Measurements from ENCODE around the gene TUBA1B.

TUBA1B gene

GRCh38 chr12:49094160-49094974, 36.8 kb downstream of the TUBA1B start, which contains the start of gene DHH:
Gene DHH, minus strand, starts transcription at chr12:49094801. Its CDS starts 289 bp downstream, at chr12:49094512.
- no peak for FAIRE-seq
- TF ChIP-seq TAF1 (IDR thresholded peaks at IDR 0.05; ENCODE audit: low read depth, low read length), result no peak
- no peak for TF ChIP-seq SPI1 (IDR thresholded peaks at IDR 0.05; ENCODE audit: low read depth, low read length)
- TF ChIP-seq POLR2AphosphoS5 (IDR thresholded peaks at IDR 0.05; ENCODE audit: low read depth, low read length), result no peak
- TF ChIP-seq PAX5 (IDR thresholded peaks at IDR 0.05; ENCODE audit: insufficient read depth, low read length, severe bottlenecking), result no peak
- no peak; the same call in 1 of the 2 replicates for TF ChIP-seq POLR2A (IDR thresholded peaks at IDR 0.05; ENCODE audit: low read depth, low read length)
- TF ChIP-seq POU2F2 (IDR thresholded peaks at IDR 0.05; ENCODE audit: low read depth, low read length), result no peak

GRCh38 chr12:49093792-49094159, 37.4 kb downstream of the TUBA1B start:
- no peak for TF ChIP-seq POU2F2 (IDR thresholded peaks at IDR 0.05; ENCODE audit: low read depth, low read length)
- TF ChIP-seq POLR2A (IDR thresholded peaks at IDR 0.05; ENCODE audit: low read depth, low read length), result no peak
- TF ChIP-seq SPI1 (IDR thresholded peaks at IDR 0.05; ENCODE audit: low read depth, low read length), result no peak
- no peak for TF ChIP-seq PAX5 (IDR thresholded peaks at IDR 0.05; ENCODE audit: insufficient read depth, low read length, severe bottlenecking)
- no peak for TF ChIP-seq TAF1 (IDR thresholded peaks at IDR 0.05; ENCODE audit: low read depth, low read length)
- no peak for TF ChIP-seq POLR2AphosphoS5 (IDR thresholded peaks at IDR 0.05; ENCODE audit: low read depth, low read length)
- DNase-seq (ENCODE audit: insufficient read length, low spot score), result no peak
- FAIRE-seq, result no peak

More at GRCh38 chr12:49094160-49094974, 36.8 kb downstream of the TUBA1B start, which contains the start of gene DHH:
- no peak for DNase-seq (ENCODE audit: insufficient read length, low spot score)

GRCh38 chr12:49092816-49093406, 38.3 kb downstream of the TUBA1B start:
- TF ChIP-seq POLR2AphosphoS5 (IDR thresholded peaks at IDR 0.05; ENCODE audit: low read depth, low read length), result no peak
- no peak for TF ChIP-seq TAF1 (IDR thresholded peaks at IDR 0.05; ENCODE audit: low read depth, low read length)
- TF ChIP-seq POU2F2 (IDR thresholded peaks at IDR 0.05; ENCODE audit: low read depth, low read length), result no peak
- no peak for TF ChIP-seq PAX5 (IDR thresholded peaks at IDR 0.05; ENCODE audit: insufficient read depth, low read length, severe bottlenecking)
- no peak for TF ChIP-seq SPI1 (IDR thresholded peaks at IDR 0.05; ENCODE audit: low read depth, low read length)
- no peak for TF ChIP-seq POLR2A (IDR thresholded peaks at IDR 0.05; ENCODE audit: low read depth, low read length)
- FAIRE-seq (no peak), DNase-seq (ENCODE audit: insufficient read length, low spot score) (no peak)

GRCh38 chr12:49092086-49092815, 38.9 kb downstream of the TUBA1B start:
- DNase-seq (ENCODE audit: insufficient read length, low spot score), result no peak
- FAIRE-seq, result no peak
- TF ChIP-seq POLR2AphosphoS5 (IDR thresholded peaks at IDR 0.05; ENCODE audit: low read depth, low read length) (no peak), POU2F2 (IDR thresholded peaks at IDR 0.05; ENCODE audit: low read depth, low read length) (no peak), PAX5 (IDR thresholded peaks at IDR 0.05; ENCODE audit: insufficient read depth, low read length, severe bottlenecking) (no peak), TAF1 (IDR thresholded peaks at IDR 0.05; ENCODE audit: low read depth, low read length) (no peak)

- FAIRE-seq (no peak), DNase-seq (ENCODE audit: insufficient read length, low spot score) (no peak)
- TF ChIP-seq POU2F2 (IDR thresholded peaks at IDR 0.05; ENCODE audit: low read depth, low read length) (no peak), SPI1 (IDR thresholded peaks at IDR 0.05; ENCODE audit: low read depth, low read length) (no peak), PAX5 (IDR thresholded peaks at IDR 0.05; ENCODE audit: insufficient read depth, low read length, severe bottlenecking) (no peak), POLR2A (IDR thresholded peaks at IDR 0.05; ENCODE audit: low read depth, low read length) (no peak), POLR2AphosphoS5 (IDR thresholded peaks at IDR 0.05; ENCODE audit: low read depth, low read length) (no peak), TAF1 (IDR thresholded peaks at IDR 0.05; ENCODE audit: low read depth, low read length) (no peak)
Observed at GRCh38 chr12:49091836-49092085, 39.4 kb downstream of the TUBA1B start.

GRCh38 chr12:49091056-49091835, 39.9 kb downstream of the TUBA1B start:
- TF ChIP-seq POLR2AphosphoS5 (IDR thresholded peaks at IDR 0.05; ENCODE audit: low read depth, low read length), result no peak
- no peak for TF ChIP-seq POU2F2 (IDR thresholded peaks at IDR 0.05; ENCODE audit: low read depth, low read length)
- no peak for TF ChIP-seq SPI1 (IDR thresholded peaks at IDR 0.05; ENCODE audit: low read depth, low read length)
- no peak for TF ChIP-seq POLR2A (IDR thresholded peaks at IDR 0.05; ENCODE audit: low read depth, low read length)
- TF ChIP-seq TAF1 (IDR thresholded peaks at IDR 0.05; ENCODE audit: low read depth, low read length), result no peak
- no peak for TF ChIP-seq PAX5 (IDR thresholded peaks at IDR 0.05; ENCODE audit: insufficient read depth, low read length, severe bottlenecking)
- FAIRE-seq, result no peak

GRCh38 chr12:49089821-49090773, 41.1 kb downstream of the TUBA1B start:
- no peak for TF ChIP-seq SPI1 (IDR thresholded peaks at IDR 0.05; ENCODE audit: low read depth, low read length)
- TF ChIP-seq POLR2AphosphoS5 (IDR thresholded peaks at IDR 0.05; ENCODE audit: low read depth, low read length), result no peak
- no peak for TF ChIP-seq PAX5 (IDR thresholded peaks at IDR 0.05; ENCODE audit: insufficient read depth, low read length, severe bottlenecking)
- no peak for TF ChIP-seq TAF1 (IDR thresholded peaks at IDR 0.05; ENCODE audit: low read depth, low read length)
- no peak for TF ChIP-seq POU2F2 (IDR thresholded peaks at IDR 0.05; ENCODE audit: low read depth, low read length)
- TF ChIP-seq POLR2A (IDR thresholded peaks at IDR 0.05; ENCODE audit: low read depth, low read length), result no peak
- FAIRE-seq (no peak), DNase-seq (ENCODE audit: insufficient read length, low spot score) (no peak)

More at GRCh38 chr12:49091056-49091835, 39.9 kb downstream of the TUBA1B start:
- no peak for DNase-seq (ENCODE audit: insufficient read length, low spot score)

GRCh38 chr12:49088932-49089330, 42.3 kb downstream of the TUBA1B start:
- FAIRE-seq, result no peak
- DNase-seq (ENCODE audit: insufficient read length, low spot score), result no peak
- no peak for TF ChIP-seq TAF1 (IDR thresholded peaks at IDR 0.05; ENCODE audit: low read depth, low read length)
- no peak for TF ChIP-seq SPI1 (IDR thresholded peaks at IDR 0.05; ENCODE audit: low read depth, low read length)
- TF ChIP-seq POLR2A (IDR thresholded peaks at IDR 0.05; ENCODE audit: low read depth, low read length), result no peak
- TF ChIP-seq PAX5 (IDR thresholded peaks at IDR 0.05; ENCODE audit: insufficient read depth, low read length, severe bottlenecking), result no peak
- TF ChIP-seq POU2F2 (IDR thresholded peaks at IDR 0.05; ENCODE audit: low read depth, low read length), result no peak
